ENCODE data around the gene TBX18.

- TF ChIP-seq CTCF (IDR thresholded peaks at IDR 0.05), result no peak
- no peak for TF ChIP-seq POLR2AphosphoS5 (IDR thresholded peaks at IDR 0.05)
Observed at GRCh38 chr6:84779380-84779779, 15.0 kb upstream of the TBX18 start.

Data from gastroesophageal sphincter (tissue), 3 donors.